Fibroblast of peridontal ligament (primary cell): ENCODE results near the gene RNASE13.
"Not testable (repeated sequence)": the region's sequence is repeated elsewhere in the genome, so short reads cannot be mapped to it uniquely, and the experiment has no call there.

Experiments
- DNase-seq: peaks from one replicate; pipeline ENCODE4 v3.0.0-alpha.2; 2010; ENCODE audit errors: extremely low read depth

Gene RNASE13

GRCh38 chr14:20988717-20989470, 45.7 kb downstream of the RNASE13 start:
- no peak for DNase-seq

DNA sequence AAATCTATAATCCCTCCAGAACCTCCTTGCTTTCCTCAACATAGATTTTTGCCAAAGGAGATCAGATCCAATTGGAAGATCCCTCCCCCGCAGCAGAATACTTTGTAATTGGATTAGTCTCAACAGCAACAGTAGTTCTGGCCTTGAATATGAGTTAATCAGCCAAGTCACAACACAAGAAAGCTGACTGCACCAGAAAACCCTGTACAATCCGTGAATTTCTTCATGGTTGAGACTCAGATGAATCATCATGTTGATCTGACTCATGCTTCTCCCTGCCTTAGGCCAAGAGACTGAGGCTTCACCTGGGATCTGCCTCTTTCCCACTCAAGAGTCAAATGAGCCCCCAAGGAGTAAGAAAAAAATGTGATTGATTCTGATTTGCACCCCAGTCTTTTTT, 47.8 kb downstream of the RNASE13 start:
- DNase-seq = peak; percentile 96

- DNase-seq = not testable (repeated sequence)
These were observed 49.0 kb downstream of the RNASE13 start for GRCh38 chr14:20985650-20986049.
